Measurements from ENCODE around the gene C9orf78.

DNA sequence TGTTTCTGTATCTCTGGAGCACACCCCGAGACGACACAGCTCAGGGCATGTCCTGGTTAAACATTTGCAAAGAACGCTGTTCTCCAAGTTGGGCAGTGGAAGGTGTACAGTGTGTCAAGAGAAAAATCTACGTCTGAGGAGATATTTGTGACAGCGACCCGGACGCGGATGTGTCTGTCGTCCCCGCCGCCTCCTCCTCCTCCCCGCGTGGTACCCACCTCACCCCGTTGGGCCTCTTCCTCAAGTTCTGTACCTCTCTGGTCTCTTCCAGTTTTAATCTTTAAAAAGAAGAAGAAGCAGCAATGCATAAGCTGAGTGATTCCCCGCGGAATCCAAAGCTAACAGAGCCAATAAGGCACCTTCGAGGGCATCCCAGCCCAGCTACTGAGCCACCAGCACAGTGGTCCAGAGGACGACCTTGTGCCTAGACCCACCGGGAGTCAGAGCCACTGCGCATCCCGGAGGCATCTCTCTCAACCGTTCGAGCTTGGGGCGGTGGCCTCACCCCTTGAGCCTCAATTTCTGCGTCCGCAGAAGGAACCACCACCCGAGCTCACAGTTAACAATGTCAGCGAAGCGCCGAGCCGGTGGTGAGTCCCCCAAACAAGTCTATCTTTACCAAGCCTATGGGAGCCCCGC is 467 bp downstream of the C9orf78 start:
- TF ChIP-seq REST (IDR thresholded peaks at IDR 0.05; ENCODE audit: insufficient read depth in 1 of 2, low read depth in 2 of 2, low read length in 2 of 2) = no peak
- TF ChIP-seq TAF1 (IDR thresholded peaks at IDR 0.05; ENCODE audit: borderline replicate concordance, insufficient read depth, low read length) = no peak
- no peak for TF ChIP-seq SIN3A (IDR thresholded peaks at IDR 0.05; ENCODE audit: borderline replicate concordance, insufficient read depth, low read length)
- TF ChIP-seq POLR2AphosphoS5 (IDR thresholded peaks at IDR 0.05; ENCODE audit: low read depth, low read length) = no peak
- no peak for TF ChIP-seq FOXP2 (optimal IDR thresholded peaks at IDR 0.05; ENCODE audit: borderline replicate concordance, extremely low read depth, extremely low read length, insufficient read depth)

Measured in PFSK-1 (cell line).